Loucy (cell line): ENCODE data around the gene MACROD1.

Experiments
- H2AFZ ChIP-seq: fragments of 200-600 bp; sonication (generic); 2 replicates; pipeline ENCODE4 v1.6.0; 2016; ENCODE audit warnings: antibody characterized with exemption, mild to moderate bottlenecking, low read length, moderate library complexity
- H3F3A ChIP-seq: fragments of 200-600 bp; 2 replicates; pipeline ENCODE4 v1.6.0; 2016; ENCODE audit warnings: antibody characterized with exemption, low read depth, mild to moderate bottlenecking
- H3K27me3 ChIP-seq: fragments of 200-600 bp; sonication (generic); 2 replicates; pipeline ENCODE4 v1.6.1; 2014; ENCODE audit warnings: low read length, mild to moderate bottlenecking; ENCODE audit not compliant: insufficient read depth, poor library complexity, severe bottlenecking
- H3K36me3 ChIP-seq: fragments of 200-600 bp; sonication (generic); 2 replicates; pipeline ENCODE4 v1.6.1; 2016; ENCODE audit warnings: low read length; ENCODE audit not compliant: insufficient read depth
- H3K4me1 ChIP-seq: fragments of 200-600 bp; sonication (generic); 2 replicates; pipeline ENCODE4 v1.5.1; 2014; ENCODE audit warnings: low read length, mild to moderate bottlenecking; ENCODE audit not compliant: insufficient read depth, poor library complexity, severe bottlenecking
- H3K4me2 ChIP-seq: fragments of 200-600 bp; sonication (generic); 2 replicates; pipeline ENCODE4 v1.6.0; 2014; ENCODE audit warnings: antibody characterized with exemption, low read length, low read depth, mild to moderate bottlenecking; ENCODE audit not compliant: poor library complexity, severe bottlenecking
- H3K4me3 ChIP-seq: fragments of 200-600 bp; sonication (generic); 2 replicates; pipeline ENCODE4 v1.5.1; 2014; ENCODE audit warnings: low read length, mild to moderate bottlenecking, mixed read lengths; ENCODE audit not compliant: poor library complexity, severe bottlenecking
- H3K79me2 ChIP-seq: fragments of 200-600 bp; sonication (generic); 2 replicates; pipeline ENCODE4 v1.6.1; 2014; ENCODE audit warnings: low read length; ENCODE audit not compliant: insufficient read depth
- H3K9ac ChIP-seq: fragments of 200-600 bp; sonication (generic); 2 replicates; pipeline ENCODE4 v1.6.0; 2014; ENCODE audit warnings: mild to moderate bottlenecking, low read depth, low read length, moderate library complexity; ENCODE audit not compliant: poor library complexity, severe bottlenecking
- H3K9me2 ChIP-seq: fragments of 200-600 bp; sonication (generic); replicated peaks from 2 replicates; pipeline ENCODE4 v1.6.1; 2016; ENCODE audit warnings: low read depth, low read length, mixed read lengths
- H3K9me3 ChIP-seq: fragments of 200-600 bp; sonication (generic); 2 replicates; pipeline ENCODE4 v1.6.1; 2014; ENCODE audit warnings: mild to moderate bottlenecking, antibody characterized with exemption, low read length, low read depth; ENCODE audit not compliant: insufficient read depth
- H4K20me1 ChIP-seq: fragments of 200-600 bp; sonication (generic); 2 replicates; pipeline ENCODE4 v1.6.0; 2014; ENCODE audit warnings: antibody characterized with exemption, low read length, mild to moderate bottlenecking; ENCODE audit not compliant: insufficient read depth, poor library complexity, severe bottlenecking
- EZH2phosphoT487 ChIP-seq: fragments of 200-600 bp; IDR thresholded peaks from 2 replicates; pipeline ENCODE4 v1.6.1; 2018; ENCODE audit warnings: antibody characterized with exemption, mild to moderate bottlenecking, moderate library complexity, borderline replicate concordance
- TF ChIP-seq, protein P1 (sequence below): fragments of 200-600 bp; sonication (generic); conservative IDR thresholded peaks from 2 replicates; pipeline ENCODE4 v1.5.1; 2014; ENCODE audit warnings: mild to moderate bottlenecking, antibody characterized with exemption, low read length

The MACROD1 gene

DNA sequence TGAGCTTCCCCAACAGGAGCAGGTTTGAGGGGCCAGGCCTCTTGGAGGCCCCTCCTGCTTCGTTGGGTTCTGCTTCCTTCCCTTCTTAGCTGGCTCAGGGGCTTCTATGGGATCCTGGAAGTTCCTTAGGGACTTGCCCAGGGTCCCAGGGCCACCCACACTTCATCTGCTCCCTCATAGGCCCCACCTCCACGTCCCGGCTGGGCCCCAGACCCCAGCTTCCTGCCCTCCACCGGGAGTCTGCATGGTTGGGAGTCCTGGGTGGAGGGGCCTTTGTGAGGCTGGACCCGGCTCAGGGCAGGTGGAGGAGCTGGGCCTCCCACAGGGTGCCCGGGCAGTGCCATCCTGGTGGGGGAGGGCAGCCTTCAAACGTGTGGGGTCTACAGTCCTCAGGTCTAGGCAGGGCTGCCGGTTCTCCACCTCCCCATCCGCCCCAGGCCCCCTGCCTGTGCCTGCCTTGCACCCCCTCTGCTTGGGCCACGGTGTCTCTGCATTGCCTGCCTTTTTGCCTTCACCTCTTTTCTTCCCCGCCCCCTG, 168.0 kb downstream of the MACROD1 start:
- Histone ChIP-seq H3K9me3 (no peaks in the 10 kb centered on the region), H3K79me2 (peaks cover 7% of the 10 kb centered on the region; the same call in 1 of the 2 replicates), H3K4me1 (no peaks in the 10 kb centered on the region), H3K9ac (no peak overlapping the region), H4K20me1 (peaks cover 6% of the 10 kb centered on the region), H2AFZ (no peak overlapping the region), H3K4me3 (no peak overlapping the region), H3K27me3 (no peaks in the 10 kb centered on the region), H3K36me3 (peaks cover 52% of the 10 kb centered on the region; the same call in 1 of the 2 replicates), H3K9me2 (no peaks in the 10 kb centered on the region), H3K4me2 (no peak overlapping the region), H3F3A (no peaks in the 10 kb centered on the region)
- no peak for TF ChIP-seq EZH2phosphoT487
- TF ChIP-seq, protein P1, sequence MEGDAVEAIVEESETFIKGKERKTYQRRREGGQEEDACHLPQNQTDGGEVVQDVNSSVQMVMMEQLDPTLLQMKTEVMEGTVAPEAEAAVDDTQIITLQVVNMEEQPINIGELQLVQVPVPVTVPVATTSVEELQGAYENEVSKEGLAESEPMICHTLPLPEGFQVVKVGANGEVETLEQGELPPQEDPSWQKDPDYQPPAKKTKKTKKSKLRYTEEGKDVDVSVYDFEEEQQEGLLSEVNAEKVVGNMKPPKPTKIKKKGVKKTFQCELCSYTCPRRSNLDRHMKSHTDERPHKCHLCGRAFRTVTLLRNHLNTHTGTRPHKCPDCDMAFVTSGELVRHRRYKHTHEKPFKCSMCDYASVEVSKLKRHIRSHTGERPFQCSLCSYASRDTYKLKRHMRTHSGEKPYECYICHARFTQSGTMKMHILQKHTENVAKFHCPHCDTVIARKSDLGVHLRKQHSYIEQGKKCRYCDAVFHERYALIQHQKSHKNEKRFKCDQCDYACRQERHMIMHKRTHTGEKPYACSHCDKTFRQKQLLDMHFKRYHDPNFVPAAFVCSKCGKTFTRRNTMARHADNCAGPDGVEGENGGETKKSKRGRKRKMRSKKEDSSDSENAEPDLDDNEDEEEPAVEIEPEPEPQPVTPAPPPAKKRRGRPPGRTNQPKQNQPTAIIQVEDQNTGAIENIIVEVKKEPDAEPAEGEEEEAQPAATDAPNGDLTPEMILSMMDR: no peak

GRCh38 chr11:63997104-63997700, 168.7 kb downstream of the MACROD1 start:
- H3K4me3 ChIP-seq: no peak overlapping the region
- H3F3A ChIP-seq: no peaks in the 10 kb centered on the region

GRCh38 chr11:63996512-63996911, 169.4 kb downstream of the MACROD1 start:
- H3K4me1 ChIP-seq: no peaks in the 10 kb centered on the region
- no peak overlapping the region for H2AFZ ChIP-seq
- no peaks in the 10 kb centered on the region for H3F3A ChIP-seq
- no peak overlapping the region for H3K9ac ChIP-seq
- peaks cover 51% of the 10 kb centered on the region; the same call in 1 of the 2 replicates for H3K36me3 ChIP-seq
- no peaks in the 10 kb centered on the region for H3K27me3 ChIP-seq
- peaks cover 9% of the 10 kb centered on the region; the same call in 1 of the 2 replicates for H3K79me2 ChIP-seq
- no peaks in the 10 kb centered on the region for H3K9me2 ChIP-seq
- no peak overlapping the region for H3K4me3 ChIP-seq
- H3K9me3 ChIP-seq: no peaks in the 10 kb centered on the region
- no peak for TF ChIP-seq EZH2phosphoT487
- TF ChIP-seq, protein P1: no peak
- H3K4me2 ChIP-seq: no peak overlapping the region
- peaks cover 6% of the 10 kb centered on the region for H4K20me1 ChIP-seq

More at GRCh38 chr11:63997104-63997700, 168.7 kb downstream of the MACROD1 start:
- H3K9ac ChIP-seq: no peak overlapping the region
- H3K9me3 ChIP-seq: no peaks in the 10 kb centered on the region
- no peak for TF ChIP-seq EZH2phosphoT487
- TF ChIP-seq, protein P1: no peak
- H2AFZ ChIP-seq: no peak overlapping the region
- H4K20me1 ChIP-seq: peaks cover 6% of the 10 kb centered on the region
- H3K4me1 ChIP-seq: no peaks in the 10 kb centered on the region
- H3K4me2 ChIP-seq: no peak overlapping the region
- H3K36me3 ChIP-seq: peaks cover 53% of the 10 kb centered on the region; the same call in 1 of the 2 replicates
- H3K27me3 ChIP-seq: no peaks in the 10 kb centered on the region
- H3K9me2 ChIP-seq: no peaks in the 10 kb centered on the region
- peaks cover 9% of the 10 kb centered on the region; the same call in 1 of the 2 replicates for H3K79me2 ChIP-seq
